GM12878 (cell line): Measurements from ENCODE around the gene CBY3. TPM values are rescaled to one million over a fixed set of nuclear protein-coding genes. Genes with fewer than 3 reads are reported as not detected.
"Not testable (repeated sequence)": the region's sequence is repeated elsewhere in the genome, so short reads cannot be mapped to it uniquely, and the experiment has no call there.

Experiments used
- ATAC-seq: fragments of 200-7000 bp; cut with Tn5 transposase; 3 replicates; pipeline ENCODE4 v1.9.1; 2020; ENCODE audit warnings: mild to moderate bottlenecking, moderate library complexity
- BruUV-seq: library from RNA; stranded (reverse); fragments of 400-500 nt; replicated peaks from 2 replicates; lab custom pipeline; 2021; lab: Mats Ljungman, UMichigan
- CTCF ChIA-PET: fragments of 300-600 bp; sonication (Branson Sonifier 250); formaldehyde crosslinking; extraction: SDS; loops from one replicate; lab custom pipeline; 2021; ENCODE audit warnings: inconsistent platforms; lab: Yijun Ruan, JAX
- POLR2A ChIA-PET: fragments of 350-600 bp; formaldehyde crosslinking; extraction: SDS; loops from one replicate; lab custom pipeline; 2021; ENCODE audit warnings: inconsistent platforms; lab: Charles Lee
- RAD21 ChIA-PET: fragments of 300-600 bp; sonication (Branson Sonifier 250); formaldehyde crosslinking; loops from one replicate; lab custom pipeline; 2023; ENCODE audit warnings: antibody characterized with exemption; ENCODE audit not compliant: unreplicated experiment; lab: Charles Lee
- SMC1A ChIA-PET: fragments of 300-600 bp; sonication (Branson Sonifier 250); formaldehyde crosslinking; loops from one replicate; lab custom pipeline; 2023; ENCODE audit not compliant: unreplicated experiment, uncharacterized antibody; lab: Charles Lee
- DNase-seq: peaks from one replicate; pipeline ENCODE4 v3.0.0-alpha.2; 2011; ENCODE audit warnings: low read depth, low spot score
- FAIRE-seq: peaks from 3 replicates; lab custom pipeline; 2011; peaks lifted over from hg19 to GRCh38; lab: Jason Lieb, UNC
- H2AFZ ChIP-seq: 2 replicates; pipeline ENCODE4 v1.6.0; 2011; ENCODE audit warnings: low read depth, low read length, control low read depth; ENCODE audit not compliant: control insufficient read depth
- H3K27ac ChIP-seq: 2 replicates; pipeline ENCODE4 v1.5.1; 2011; ENCODE audit warnings: control low read depth; ENCODE audit not compliant: control insufficient read depth, insufficient read depth
- H3K27me3 ChIP-seq, 2 experiments: replicated peaks in 1 of 2; 2 replicates each; pipeline versions ENCODE4 v1.6.0 to v1.6.1; 2011; ENCODE audit warnings: low read length in 1 of 2; ENCODE audit not compliant: control insufficient read depth in 2 of 2, insufficient read depth in 2 of 2
- H3K36me3 ChIP-seq, 2 experiments: 2 replicates each; pipeline ENCODE4 v1.5.1; 2011; ENCODE audit warnings: low read length in 1 of 2; ENCODE audit not compliant: control insufficient read depth in 2 of 2, insufficient read depth in 2 of 2
- H3K4me1 ChIP-seq: 2 replicates; pipeline ENCODE4 v1.6.1; 2011; ENCODE audit warnings: mild to moderate bottlenecking, low read length, moderate library complexity, mixed read lengths; ENCODE audit not compliant: control insufficient read depth, insufficient read depth
- H3K4me2 ChIP-seq: 2 replicates; pipeline ENCODE4 v1.6.0; 2011; ENCODE audit warnings: control low read depth; ENCODE audit not compliant: control insufficient read depth, insufficient read depth
- H3K4me3 ChIP-seq: fragments of 200-600 bp; sonication (generic); 2 replicates; pipeline ENCODE4 v1.5.1; 2016
- H3K79me2 ChIP-seq: 2 replicates; pipeline ENCODE4 v1.6.0; 2011; ENCODE audit warnings: low read length; ENCODE audit not compliant: control insufficient read depth, insufficient read depth
- H3K9ac ChIP-seq: 2 replicates; pipeline ENCODE4 v1.8.0; 2011; ENCODE audit warnings: low read length, control low read depth, mixed read lengths; ENCODE audit not compliant: control insufficient read depth, insufficient read depth
- H3K9me3 ChIP-seq: replicated peaks from 3 replicates; pipeline ENCODE4 v1.5.1; 2011; ENCODE audit warnings: mild to moderate bottlenecking, low read length; ENCODE audit not compliant: control insufficient read depth, insufficient read depth
- H4K20me1 ChIP-seq: 2 replicates; pipeline ENCODE4 v1.6.0; 2011; ENCODE audit not compliant: control insufficient read depth, insufficient read depth
- BCL11A ChIP-seq: IDR thresholded peaks from 2 replicates; pipeline ENCODE4 v1.6.1; 2011; ENCODE audit warnings: low read depth, low read length
- KLF5 ChIP-seq: fragments of 450-650 bp; IDR thresholded peaks from 2 replicates; pipeline ENCODE4 v1.6.1; 2014; ENCODE audit warnings: mild to moderate bottlenecking; ENCODE audit not compliant: partially characterized antibody
- POU2F2 ChIP-seq: IDR thresholded peaks from 3 replicates; pipeline ENCODE4 v1.6.1; 2011; ENCODE audit warnings: low read depth, mild to moderate bottlenecking, low read length, borderline replicate concordance
- STAT1 ChIP-seq: fragments of 450-650 bp; conservative IDR thresholded peaks from 2 replicates; pipeline ENCODE4 v1.6.1; 2014; ENCODE audit warnings: antibody characterized with exemption, mild to moderate bottlenecking
- TCF3 ChIP-seq: IDR thresholded peaks from 2 replicates; pipeline ENCODE4 v1.6.1; 2012; ENCODE audit warnings: low read depth, mild to moderate bottlenecking, low read length, borderline replicate concordance; ENCODE audit not compliant: insufficient read depth
- ZSCAN29 ChIP-seq: fragments of 450-650 bp; IDR thresholded peaks from 2 replicates; pipeline ENCODE4 v1.6.1; 2017; ENCODE audit warnings: mild to moderate bottlenecking, moderate library complexity
- WGBS: methylation state at CpG from one replicate; pipeline ENCODE4 v1.1.6; 2016; ENCODE audit warnings: low lambda C conversion rate; ENCODE audit not compliant: insufficient replicate concordance, insufficient coverage; ENCODE audit errors: missing lambda C conversion rate; 5-methylcytosine and 5-hydroxymethylcytosine counted together
- in situ Hi-C: fragments of 300-500 bp; cut with MboI; formaldehyde crosslinking; loops from 9 replicates; pipeline ENCODE4 v1.14.3; 2018; ENCODE audit warnings: mixed read lengths
- intact Hi-C: fragments of 100-400 bp; cut with micrococcal nuclease; formaldehyde crosslinking; loops from one replicate; pipeline ENCODE4 v1.14.2; 2022; ENCODE audit not compliant: unreplicated experiment
- polyA plus RNA-seq, 11 experiments: library from polyadenylated mRNA; depleted of rRNA in 4 of 11; unstranded in 6 of 11; stranded (reverse) in 5 of 11; fragments of >200 nt; fragmentation: Nextera tagmentation in 4 of 11; fragmentation: Illumina TruSeq in 1 of 11; extraction: Ambion mirVana in 4 of 11; extraction: Trizol in 1 of 11; gene quantifications; 1 replicate in 1 of 11; 2 replicates in 10 of 11; pipeline versions ENCODE4 v1.2.1 to v1.2.3, GENCODE V29; 2011 to 2016; ENCODE audit warnings: inconsistent platforms in 2 of 11, missing spikeins in 2 of 11, low read depth in 1 of 11
- total RNA-seq, 4 experiments: library from RNA; depleted of rRNA in 3 of 4; stranded (reverse); fragments of >200 nt in 3 of 4; fragmentation: Illumina TruSeq in 1 of 4; extraction: Trizol in 1 of 4; gene quantifications; 2 replicates each; pipeline versions ENCODE4 v1.2.1 to v1.2.3, GENCODE V29; 2013 to 2021

The CBY3 gene
- total and polyA plus RNA-seq, 10 of the 15 experiments (the other 5 are each of a cell fraction or from before 2014, with no cell fraction given) = 0.10 to 1.2 (median 0.47) TPM; not detected in 5

- Histone ChIP-seq H3K27ac (no peak overlapping the region), H3K4me2 (no peak overlapping the region), H3K9ac (no peak overlapping the region), H3K27me3 (no peaks in the 10 kb centered on the region), H3K36me3 (no peaks in the 10 kb centered on the region), H3K4me1 (no peaks in the 10 kb centered on the region), H3K4me3 (no peak overlapping the region), H3K9me3 (no peaks in the 10 kb centered on the region), H2AFZ (no peak overlapping the region), H3K79me2 (no peaks in the 10 kb centered on the region)
- intact Hi-C loops = no loop called here
- no peak for ATAC-seq
- no peak for DNase-seq
- in situ Hi-C loops = no loop called here
- no TSS peak for BruUV-seq
- 47% methylated on average over 9 of the region's 9 CpGs for WGBS
- CTCF ChIA-PET = no interaction called here
- TF ChIP-seq STAT1 = no peak
- TF ChIP-seq POU2F2 = no peak
- no peak for TF ChIP-seq KLF5
- no peak for TF ChIP-seq TCF3
- no peak for TF ChIP-seq BCL11A
- no peak for TF ChIP-seq ZSCAN29
- TF ChIP-seq, all 136 proteins: peak for 0
- ChIA-PET POLR2A (no interaction called here), SMC1A (no interaction called here), RAD21 (no interaction called here)
- no peak for FAIRE-seq
- no peaks in the 10 kb centered on the region for H4K20me1 ChIP-seq
These were observed 32.4 kb downstream of the CBY3 start for GRCh38 chr5:179648410-179648809.

GRCh38 chr5:179644766-179645165 lies 36.1 kb downstream of the CBY3 start:
- 2% methylated on average over 4 of the region's 5 CpGs for WGBS
- H3K9ac ChIP-seq, H4K20me1 ChIP-seq, H3K4me3 ChIP-seq, H3K4me1 ChIP-seq, CTCF ChIA-PET, FAIRE-seq, ATAC-seq, POLR2A ChIA-PET, H3K4me2 ChIP-seq, intact Hi-C loops, in situ Hi-C loops, H3K9me3 ChIP-seq, H3K27me3 ChIP-seq, SMC1A ChIA-PET, H3K36me3 ChIP-seq, BruUV-seq, H3K79me2 ChIP-seq, RAD21 ChIA-PET, H2AFZ ChIP-seq, DNase-seq, H3K27ac ChIP-seq: not testable (repeated sequence)

- RAD21 ChIA-PET, H3K27ac ChIP-seq, intact Hi-C loops, DNase-seq, H3K4me1 ChIP-seq, POLR2A ChIA-PET, ATAC-seq, H3K4me2 ChIP-seq, H3K9ac ChIP-seq, H4K20me1 ChIP-seq, H3K27me3 ChIP-seq, H3K79me2 ChIP-seq, H2AFZ ChIP-seq, H3K4me3 ChIP-seq, BruUV-seq, CTCF ChIA-PET, H3K9me3 ChIP-seq, in situ Hi-C loops, SMC1A ChIA-PET, FAIRE-seq, H3K36me3 ChIP-seq: not testable (repeated sequence)
- 29% methylated on average over 12 of the region's 16 CpGs for WGBS
These were observed 37.5 kb downstream of the CBY3 start for GRCh38 chr5:179643141-179643920.
